ENCODE measurements around the gene RFTN1.

Gene RFTN1

DNA sequence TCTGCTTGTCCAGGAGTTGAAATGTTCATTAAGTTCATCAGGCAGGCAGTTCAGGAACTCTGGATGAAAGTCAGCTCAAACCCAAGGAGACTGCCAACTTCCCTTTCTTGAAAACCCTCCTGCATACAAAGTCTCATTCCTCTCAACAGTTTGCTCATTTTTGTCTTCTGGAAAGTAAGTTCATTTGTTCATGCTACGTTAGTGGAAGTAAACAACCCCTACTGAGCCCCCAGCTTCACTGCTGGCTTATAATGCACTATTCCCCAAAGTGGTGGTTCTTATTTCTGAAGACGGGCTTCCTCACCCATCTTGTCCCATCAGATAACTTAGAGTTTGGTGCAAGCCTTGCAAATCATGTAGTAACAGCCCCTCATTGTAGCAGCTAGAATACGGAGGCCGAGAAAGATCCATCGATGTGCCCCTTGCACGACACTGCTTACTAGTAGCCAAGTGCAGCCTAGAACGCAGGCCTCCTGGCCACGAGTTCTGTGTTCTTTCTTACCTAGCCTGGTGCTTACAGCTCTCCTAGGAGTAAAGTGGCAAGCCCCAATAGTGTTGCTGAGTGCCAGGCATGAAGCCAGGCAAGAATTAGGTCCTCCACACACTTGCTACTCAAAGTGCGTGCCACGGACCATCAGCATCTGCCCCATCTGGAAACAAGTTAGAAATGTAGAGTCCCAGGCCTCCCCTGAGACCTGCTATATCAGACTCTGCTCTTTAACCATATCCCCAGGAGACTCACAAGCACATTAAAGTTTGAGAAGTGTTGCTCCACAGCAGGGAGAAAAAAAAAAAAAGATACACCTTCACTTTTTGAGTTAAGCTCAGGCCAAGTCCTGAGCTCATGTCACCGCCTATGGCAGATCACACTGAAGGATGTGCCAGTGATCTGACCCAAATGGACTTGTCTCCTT lies 82.5 kb downstream of the RFTN1 start:
- in situ Hi-C loops (cut with HindIII; ENCODE audit: low pct_ligation_motif_present, low pct_unique_long_range_greater_than_20kb, low sequenced_read_pairs): no loop called here
- DNase-seq: no peak

DNA sequence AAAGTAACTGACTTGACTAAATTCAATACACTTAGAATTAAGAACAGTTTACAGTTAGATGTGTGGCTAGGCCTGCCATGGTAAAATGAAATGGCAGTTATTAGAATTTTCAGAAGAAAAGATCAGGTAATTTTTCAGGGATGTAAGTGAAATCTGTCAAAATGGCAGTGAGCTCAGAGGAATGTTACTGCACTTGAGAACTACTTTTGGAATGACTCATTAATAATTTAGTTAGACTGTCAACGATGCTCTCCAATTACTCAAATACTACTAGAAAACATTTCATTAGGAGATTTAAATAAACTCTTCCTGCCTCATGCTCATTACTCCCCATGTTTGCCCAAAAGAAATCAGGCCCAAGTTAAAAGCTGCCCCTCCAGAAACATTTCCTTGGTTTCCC lies 84.4 kb downstream of the RFTN1 start:
- DNase-seq: no peak
- in situ Hi-C loops (cut with HindIII; ENCODE audit: low pct_ligation_motif_present, low pct_unique_long_range_greater_than_20kb, low sequenced_read_pairs): no loop called here

DNA sequence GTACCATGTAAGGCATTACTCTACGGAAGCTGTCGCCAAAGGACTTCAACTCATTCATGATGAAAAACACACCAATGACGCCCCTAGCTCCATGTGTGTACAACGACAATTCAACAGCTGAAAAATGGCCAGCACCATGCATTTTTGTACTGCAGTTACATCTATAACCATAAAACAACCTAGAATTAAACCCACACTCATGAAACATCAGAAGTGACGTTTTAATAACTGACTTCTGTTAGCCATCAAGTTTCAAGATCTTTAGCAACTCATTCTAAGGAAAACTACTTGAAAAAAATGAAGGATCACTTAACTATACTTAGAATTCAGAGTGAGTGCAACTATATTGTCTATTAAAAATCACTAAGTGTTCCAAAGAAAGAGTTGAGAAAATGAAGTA lies 84.9 kb downstream of the RFTN1 start:
- in situ Hi-C loops (cut with HindIII; ENCODE audit: low pct_ligation_motif_present, low pct_unique_long_range_greater_than_20kb, low sequenced_read_pairs): no loop called here
- no peak for DNase-seq

DNA sequence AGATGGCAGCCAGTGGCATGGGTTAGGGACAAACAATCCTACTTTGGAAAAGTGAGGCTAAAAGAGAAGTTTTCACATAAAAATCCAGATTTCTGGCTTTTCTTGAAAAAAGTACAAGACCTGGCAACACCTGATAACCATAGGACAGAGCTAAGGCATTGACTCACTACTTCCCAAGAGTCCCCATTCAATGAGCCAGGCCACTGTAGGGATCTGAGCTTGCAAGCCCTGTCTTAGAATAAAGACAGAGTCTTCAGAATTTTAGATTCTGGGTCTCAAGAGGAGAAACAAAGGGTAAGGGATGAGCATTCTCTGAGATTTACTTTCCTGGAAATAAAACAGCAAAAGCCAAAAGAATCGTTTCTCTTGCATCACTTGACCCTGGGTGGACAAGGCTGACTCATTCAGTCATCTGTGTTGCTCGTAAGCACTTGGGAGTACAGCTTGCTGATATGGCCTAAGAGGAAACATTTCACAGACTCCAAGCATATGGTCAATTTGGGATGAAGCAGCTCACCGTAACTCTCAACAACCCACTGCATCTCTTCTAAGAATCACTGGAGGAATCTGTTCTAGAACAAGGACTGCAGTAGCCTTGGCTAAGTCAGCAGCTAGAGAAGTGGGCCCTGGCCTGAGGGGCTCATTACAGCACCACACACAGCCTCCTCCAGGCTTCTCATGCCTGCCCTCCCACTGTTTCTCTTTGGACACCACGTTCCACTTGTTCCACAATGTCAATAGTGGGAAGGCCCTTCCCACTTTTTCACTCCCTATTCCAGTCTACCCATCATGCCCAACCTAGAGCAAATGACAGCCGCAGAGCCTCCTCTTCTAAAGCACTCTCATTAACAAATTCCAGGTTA lies 86.2 kb downstream of the RFTN1 start:
- DNase-seq: no peak
- in situ Hi-C loops (cut with HindIII; ENCODE audit: low pct_ligation_motif_present, low pct_unique_long_range_greater_than_20kb, low sequenced_read_pairs): no loop called here

DNA sequence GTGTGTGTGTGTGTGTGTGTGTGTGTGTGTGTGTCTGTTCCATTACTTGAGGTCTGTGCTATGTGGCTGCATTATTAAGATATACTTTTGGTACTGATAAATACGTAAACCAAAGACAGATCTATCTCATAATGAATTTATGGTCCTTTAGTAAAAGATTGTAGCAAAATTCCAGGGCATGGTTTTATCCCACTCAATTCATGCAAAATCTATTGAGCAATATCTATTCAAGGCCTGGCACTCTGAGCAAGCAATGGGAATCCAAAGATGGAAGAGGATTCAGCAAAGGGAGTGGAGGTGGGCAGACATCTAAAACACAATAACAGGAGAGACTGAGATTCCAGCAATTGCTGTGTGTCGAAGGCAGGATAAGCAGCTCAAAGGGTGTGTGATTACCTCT lies 86.8 kb downstream of the RFTN1 start:
- in situ Hi-C loops (cut with HindIII; ENCODE audit: low pct_ligation_motif_present, low pct_unique_long_range_greater_than_20kb, low sequenced_read_pairs): no loop called here
- no peak for DNase-seq

DNA sequence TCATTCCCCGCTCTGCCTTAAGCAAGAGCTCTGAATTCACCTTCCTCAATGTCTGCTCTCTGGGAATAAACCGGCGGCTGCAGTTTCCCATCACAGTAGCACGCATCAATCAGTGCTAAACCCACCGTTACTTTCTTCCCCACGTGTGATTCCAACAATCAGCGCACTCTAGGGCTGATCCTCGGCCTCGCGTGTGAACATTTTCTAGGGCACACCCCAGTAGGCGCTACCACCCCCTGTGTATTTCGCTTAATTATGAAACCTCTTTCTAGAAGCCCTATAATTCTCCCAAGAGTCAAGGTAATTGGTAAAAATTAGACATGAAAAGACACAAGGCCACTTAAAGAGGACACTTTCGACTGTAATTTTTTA lies 87.5 kb downstream of the RFTN1 start:
- DNase-seq: no peak
- in situ Hi-C loops (cut with HindIII; ENCODE audit: low pct_ligation_motif_present, low pct_unique_long_range_greater_than_20kb, low sequenced_read_pairs): no loop called here

DNA sequence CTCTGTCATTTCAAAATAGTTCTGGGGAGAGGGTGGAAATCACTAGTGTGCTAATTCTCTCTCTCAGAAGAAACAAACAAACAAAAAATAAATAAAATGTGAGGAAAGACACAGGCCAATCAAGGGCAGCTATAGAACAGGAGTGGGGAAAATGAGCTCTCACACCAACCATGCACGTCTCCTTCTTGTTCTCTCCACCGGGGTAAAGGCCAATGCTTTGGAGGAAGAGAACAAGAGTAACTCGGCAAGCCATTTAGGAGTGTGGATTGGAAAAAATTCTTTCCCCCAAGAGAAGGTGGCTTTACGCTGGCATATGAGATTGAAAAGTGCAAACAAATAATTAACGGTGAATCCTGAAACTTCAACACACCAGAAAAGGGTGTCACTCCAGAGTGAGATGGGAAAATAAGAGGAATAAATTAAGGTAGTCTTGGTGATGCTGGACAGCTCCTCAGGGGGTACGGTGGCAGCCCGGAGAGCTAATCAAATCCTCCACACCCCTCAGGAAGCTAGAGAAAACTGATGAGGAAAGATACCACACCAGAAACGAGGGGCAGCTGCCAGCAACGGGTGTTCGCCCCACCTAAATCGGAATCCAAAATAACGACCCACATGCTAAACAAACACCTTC lies 88.0 kb downstream of the RFTN1 start:
- DNase-seq: no peak
- in situ Hi-C loops (cut with HindIII; ENCODE audit: low pct_ligation_motif_present, low pct_unique_long_range_greater_than_20kb, low sequenced_read_pairs): no loop called here

DNA sequence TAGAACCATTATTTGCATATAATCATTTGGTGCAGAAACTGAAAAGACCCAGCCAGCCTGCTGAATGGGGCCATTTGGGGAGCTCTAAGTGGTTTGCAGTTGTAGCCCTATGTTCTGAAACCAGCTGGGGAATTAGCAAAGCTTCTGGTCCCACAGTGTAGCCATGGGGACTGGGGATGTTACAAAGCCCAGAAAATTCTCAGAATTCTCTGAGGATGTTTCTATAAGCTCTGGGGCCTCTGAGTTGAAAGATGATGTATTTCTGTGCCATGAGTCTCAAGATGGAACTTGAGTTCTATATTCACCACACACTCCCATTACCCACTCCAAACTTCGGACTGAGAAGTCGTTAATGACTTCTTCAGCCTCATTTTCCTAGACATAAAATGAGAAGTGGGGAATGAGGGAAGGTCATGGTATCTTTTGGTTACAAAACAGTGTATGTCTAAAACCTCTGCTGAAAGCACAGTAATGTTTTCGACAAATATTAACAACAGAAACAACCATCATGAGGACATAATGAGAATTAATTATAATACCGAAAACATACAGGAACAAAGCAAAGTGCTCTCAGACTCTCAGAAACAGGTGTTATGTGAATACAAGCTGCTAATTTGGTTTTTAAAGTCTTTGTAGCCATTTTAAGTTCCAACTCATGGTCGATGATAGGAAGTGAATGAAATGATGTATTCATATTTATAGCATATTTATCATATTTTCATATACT lies 89.4 kb downstream of the RFTN1 start:
- in situ Hi-C loops (cut with HindIII; ENCODE audit: low pct_ligation_motif_present, low pct_unique_long_range_greater_than_20kb, low sequenced_read_pairs): no loop called here
- DNase-seq: no peak

DNA sequence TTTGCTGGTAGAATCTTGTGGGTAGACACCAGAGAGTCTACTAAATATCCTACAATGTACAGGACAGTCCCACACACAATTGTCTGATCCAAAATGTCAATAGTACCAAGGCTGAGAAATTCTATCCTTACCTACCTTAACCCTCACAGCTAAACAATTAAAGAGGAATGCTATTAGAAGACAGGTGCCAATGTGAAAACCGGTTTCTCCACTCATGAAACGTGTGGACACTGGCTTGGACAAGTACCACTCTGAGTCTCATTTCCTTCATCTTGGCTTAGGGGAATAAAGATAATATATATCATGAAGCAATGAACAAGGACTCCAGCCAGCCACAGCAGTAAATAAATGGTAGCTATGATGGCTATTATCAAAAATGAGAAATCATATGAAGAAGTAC lies 90.2 kb downstream of the RFTN1 start:
- DNase-seq: no peak
- in situ Hi-C loops (cut with HindIII; ENCODE audit: low pct_ligation_motif_present, low pct_unique_long_range_greater_than_20kb, low sequenced_read_pairs): no loop called here

DNA sequence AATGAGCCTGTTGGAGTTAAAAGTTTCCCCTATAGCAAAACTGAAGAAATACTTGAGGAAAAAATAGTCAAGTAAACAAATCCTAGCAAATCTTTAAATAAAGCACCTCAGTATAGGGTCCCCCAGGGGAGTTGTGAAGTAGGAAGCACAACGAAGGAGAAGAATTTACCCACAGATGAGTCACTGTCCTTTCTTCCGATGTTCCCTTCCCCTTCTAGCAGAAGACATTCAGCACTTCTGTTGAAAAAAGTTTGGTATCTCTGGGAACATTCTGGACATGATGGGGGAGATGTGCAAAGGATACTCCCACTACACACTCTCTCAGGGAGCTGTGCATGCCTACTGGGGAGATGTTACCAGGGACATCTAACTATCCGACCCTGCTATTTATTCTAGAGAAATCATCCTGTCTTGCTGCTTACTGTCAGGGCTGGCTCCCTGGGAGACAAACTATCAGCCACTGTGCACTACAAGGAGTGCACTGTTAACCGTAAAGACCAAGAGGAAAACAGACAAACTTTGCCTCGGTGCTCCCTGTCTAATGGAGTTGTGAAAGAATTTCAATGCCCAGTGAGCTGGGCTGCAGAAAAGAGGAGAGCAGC lies 93.8 kb downstream of the RFTN1 start:
- in situ Hi-C loops (cut with HindIII; ENCODE audit: low pct_ligation_motif_present, low pct_unique_long_range_greater_than_20kb, low sequenced_read_pairs): no loop called here
- peak; percentile 4 for DNase-seq

DNA sequence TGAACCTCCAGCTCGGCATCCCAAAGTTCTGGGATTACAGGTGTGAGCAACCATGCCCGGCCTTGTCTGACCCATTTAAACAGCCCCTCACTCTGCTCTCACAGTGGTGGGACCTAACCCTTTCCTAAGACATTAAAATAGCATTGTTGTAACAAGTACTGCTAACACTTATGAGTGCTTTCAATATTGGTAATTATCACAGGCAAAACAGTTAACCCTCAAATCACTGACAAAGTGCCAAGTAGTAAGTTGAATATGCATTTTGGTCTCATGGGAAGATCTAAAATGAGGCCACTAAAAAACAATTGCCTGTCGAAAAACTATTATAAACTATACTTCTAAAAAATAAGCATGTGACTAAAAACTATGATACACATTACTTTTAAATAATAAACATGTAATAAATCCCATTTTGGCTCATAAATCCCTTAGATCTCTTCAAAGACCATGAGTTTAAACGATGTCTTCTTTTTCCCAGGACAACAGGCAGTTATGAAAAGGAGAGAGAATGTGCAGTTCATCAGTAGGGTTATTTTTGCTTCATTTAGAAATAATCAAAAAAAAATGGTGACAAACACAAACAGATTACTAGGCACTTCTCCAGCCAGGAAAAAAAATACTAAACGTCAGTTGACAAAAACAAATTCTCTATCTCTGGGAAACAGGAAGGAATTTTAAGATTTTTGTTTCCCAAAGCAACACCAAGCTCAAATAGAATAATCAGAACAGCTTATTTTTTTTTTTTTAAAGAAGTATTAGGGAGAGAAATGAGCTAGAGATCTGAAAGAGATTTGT lies 95.4 kb downstream of the RFTN1 start:
- DNase-seq: no peak
- in situ Hi-C loops (cut with HindIII; ENCODE audit: low pct_ligation_motif_present, low pct_unique_long_range_greater_than_20kb, low sequenced_read_pairs): no loop called here

DNA sequence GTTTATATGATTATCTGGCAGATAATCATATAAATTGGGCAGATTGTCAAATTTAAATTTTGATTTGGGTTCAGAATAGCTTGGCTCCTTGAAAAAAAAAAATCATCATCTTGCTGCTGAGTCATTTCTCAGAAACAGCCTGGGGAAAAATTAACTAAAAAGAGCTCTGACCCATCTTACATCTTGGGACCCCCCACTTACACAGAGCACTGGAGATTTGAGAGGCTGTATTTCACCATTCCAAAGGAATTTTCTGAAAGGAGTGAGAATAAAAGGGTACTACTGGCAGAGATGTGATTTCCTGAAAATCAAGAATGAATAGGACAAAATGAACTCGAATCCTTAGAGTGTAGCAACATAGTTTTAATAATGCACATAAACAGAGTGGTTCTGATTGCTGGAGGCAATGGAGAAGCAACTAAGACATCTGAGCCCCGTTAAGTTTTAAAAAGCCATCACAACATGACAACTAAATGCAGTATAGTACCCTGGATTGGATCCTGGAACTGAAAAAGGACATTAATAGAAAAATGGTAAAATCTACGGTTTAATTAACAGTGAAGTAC lies 97.5 kb downstream of the RFTN1 start:
- in situ Hi-C loops (cut with HindIII; ENCODE audit: low pct_ligation_motif_present, low pct_unique_long_range_greater_than_20kb, low sequenced_read_pairs): no loop called here
- peak; percentile 28 for DNase-seq

DNA sequence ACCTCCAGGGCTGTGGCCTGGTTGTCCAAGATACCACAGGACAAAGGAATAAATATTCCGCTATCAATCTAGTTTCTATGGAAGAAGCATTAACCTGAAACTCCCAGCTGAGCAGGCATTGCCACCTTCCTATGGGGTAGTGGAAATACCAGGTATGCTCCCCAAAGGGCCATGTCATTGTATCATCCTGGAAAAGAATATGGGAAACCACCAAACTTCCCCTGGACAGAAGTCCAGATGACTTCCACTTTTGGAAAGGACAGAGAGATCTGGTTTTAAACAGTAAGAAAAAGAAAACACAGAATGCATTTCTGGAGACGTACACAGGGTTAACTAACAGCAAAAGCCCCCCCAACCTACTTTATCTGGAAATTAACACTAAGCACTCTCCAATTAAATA lies 100.2 kb downstream of the RFTN1 start:
- in situ Hi-C loops (cut with HindIII; ENCODE audit: low pct_ligation_motif_present, low pct_unique_long_range_greater_than_20kb, low sequenced_read_pairs): no loop called here
- DNase-seq: no peak

DNA sequence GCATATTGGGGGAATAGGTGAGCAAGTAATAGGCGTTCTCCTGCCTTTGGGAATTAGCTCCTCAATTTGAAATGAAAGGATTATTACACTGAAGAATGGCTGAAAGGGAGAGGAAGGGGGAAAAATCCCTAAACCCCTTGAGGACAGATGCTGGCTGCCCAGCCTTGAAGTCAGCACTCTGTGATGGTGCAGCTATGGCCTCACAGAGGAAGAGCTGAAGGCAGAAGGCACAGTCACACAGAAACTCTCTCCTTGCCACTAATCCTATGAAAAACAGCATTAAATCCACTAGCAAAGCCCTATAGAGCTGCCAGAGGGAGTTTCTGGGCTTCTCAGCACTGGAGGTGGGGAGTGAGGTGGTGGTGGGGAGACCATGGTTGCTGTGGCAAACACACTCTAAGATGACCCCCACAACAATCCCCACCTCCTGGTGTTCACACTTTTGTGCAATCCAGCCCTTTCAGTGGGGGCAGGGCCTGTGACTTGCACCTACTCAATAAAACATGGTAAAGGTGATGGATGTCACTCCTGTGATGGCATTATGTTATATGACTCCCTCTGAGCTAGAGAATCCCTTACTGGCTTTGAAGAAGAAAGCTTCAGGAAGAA lies 101.2 kb downstream of the RFTN1 start:
- DNase-seq: no peak
- in situ Hi-C loops (cut with HindIII; ENCODE audit: low pct_ligation_motif_present, low pct_unique_long_range_greater_than_20kb, low sequenced_read_pairs): no loop called here

DNA sequence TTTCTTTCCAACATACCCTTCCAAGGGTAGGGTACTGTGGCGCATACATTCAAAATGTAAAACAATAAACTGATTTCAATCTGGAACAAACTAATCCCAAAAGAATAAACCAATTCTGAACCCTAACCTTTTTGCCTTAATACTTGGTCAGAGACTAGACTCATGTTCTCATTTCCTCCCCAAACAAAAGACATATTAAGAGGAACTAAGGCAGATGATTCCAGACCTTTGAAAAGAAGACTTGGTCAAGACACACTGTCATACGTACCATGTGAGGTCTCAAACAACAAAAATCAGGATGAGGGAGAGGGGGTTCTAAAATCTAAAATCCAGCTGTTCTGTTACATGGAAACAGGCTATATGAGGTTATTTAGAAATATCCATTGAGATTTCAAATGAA lies 102.1 kb downstream of the RFTN1 start:
- DNase-seq: no peak
- in situ Hi-C loops (cut with HindIII; ENCODE audit: low pct_ligation_motif_present, low pct_unique_long_range_greater_than_20kb, low sequenced_read_pairs): no loop called here

DNA sequence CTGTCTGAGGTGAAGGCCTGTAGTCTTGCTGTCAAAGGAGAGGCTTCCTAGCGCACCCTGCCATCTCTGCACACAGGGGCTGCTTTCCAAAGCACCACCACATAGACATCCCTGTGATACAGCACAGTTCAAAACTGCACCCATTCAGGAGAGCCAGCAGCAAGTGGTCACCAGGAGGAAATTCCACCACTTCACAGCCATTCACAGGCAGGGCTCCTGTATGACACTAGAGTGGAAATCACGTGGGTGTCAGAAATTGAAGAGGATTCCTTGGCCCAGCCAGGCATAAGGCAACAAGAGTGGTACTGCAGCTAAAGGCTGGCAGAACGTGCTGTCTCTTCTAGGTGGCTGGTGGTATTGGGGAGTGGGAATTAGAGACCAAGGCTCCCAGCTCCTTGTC lies 102.8 kb downstream of the RFTN1 start:
- DNase-seq: no peak
- in situ Hi-C loops (cut with HindIII; ENCODE audit: low pct_ligation_motif_present, low pct_unique_long_range_greater_than_20kb, low sequenced_read_pairs): no loop called here

DNA sequence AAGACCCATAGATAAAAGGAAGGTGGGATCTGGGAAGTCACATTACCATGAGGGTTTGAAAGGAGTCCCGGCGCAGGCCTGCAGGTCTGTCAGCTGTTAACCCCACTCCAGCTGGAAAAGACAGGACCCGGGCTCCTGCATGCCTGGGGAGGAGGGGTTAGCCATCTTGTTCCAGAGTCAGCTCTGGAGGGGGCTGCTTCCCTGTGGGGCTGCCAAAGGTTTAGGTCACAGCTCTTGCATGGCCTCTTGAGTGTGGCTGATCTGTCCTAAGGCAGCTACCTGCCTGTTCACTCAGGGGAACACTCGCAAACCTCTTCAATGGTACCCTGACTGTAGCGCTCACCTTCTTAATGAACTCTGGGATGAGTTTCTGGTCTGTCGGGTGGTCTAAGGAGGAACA lies 104.5 kb downstream of the RFTN1 start:
- DNase-seq: no peak
- in situ Hi-C loops (cut with HindIII; ENCODE audit: low pct_ligation_motif_present, low pct_unique_long_range_greater_than_20kb, low sequenced_read_pairs): no loop called here

All from ACHN (cell line).